ENCODE data around the gene SERPINA5. TPM values are rescaled to one million over a fixed set of nuclear protein-coding genes. Genes with fewer than 3 reads are reported as not detected.

SERPINA5 gene
- total and polyA plus RNA-seq, 2 donors (not counting 1 experiment from before 2014, with no cell fraction given) = not detected

DNA sequence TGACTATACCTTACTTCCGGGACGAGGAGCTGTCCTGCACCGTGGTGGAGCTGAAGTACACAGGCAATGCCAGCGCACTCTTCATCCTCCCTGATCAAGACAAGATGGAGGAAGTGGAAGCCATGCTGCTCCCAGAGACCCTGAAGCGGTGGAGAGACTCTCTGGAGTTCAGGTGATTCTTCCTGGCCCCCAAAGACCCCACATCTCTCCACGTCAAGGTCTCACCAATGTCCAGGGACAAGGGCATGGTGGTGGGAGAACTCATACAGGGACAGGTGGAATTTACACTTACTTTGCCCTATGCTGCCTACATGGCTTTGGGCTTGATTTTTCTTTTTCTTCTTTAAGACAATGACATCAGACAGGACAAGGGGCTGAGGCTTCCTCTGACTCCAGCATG is 38.1 kb downstream of the SERPINA5 start:
- H3K79me2 ChIP-seq (ENCODE audit: control insufficient read depth, insufficient read depth, low read length) = no peaks in the 10 kb centered on the region
- no peaks in the 10 kb centered on the region for H3K4me1 ChIP-seq (ENCODE audit: control insufficient read depth in 2 of 2, insufficient read depth in 2 of 2, low read length in 2 of 2)
- no peak for ATAC-seq (ENCODE audit: low read depth)
- intact Hi-C loops (cut with micrococcal nuclease) = no loop called here
- H3K36me3 ChIP-seq (replicated peaks in 1 of 2; ENCODE audit: control extremely low read depth in 1 of 2, control insufficient read depth in 1 of 2, extremely low read depth in 1 of 2, insufficient read depth in 2 of 2, low read length in 1 of 2) = no peaks in the 10 kb centered on the region
- H3K4me3 ChIP-seq (ENCODE audit: control extremely low read depth in 1 of 5, extremely low read depth in 1 of 5, insufficient read depth in 1 of 5, low read depth in 2 of 5, low read length in 4 of 5) = no peak overlapping the region
- no peak overlapping the region for H3K27ac ChIP-seq (ENCODE audit: low read length in 2 of 2)
- H3K4me1 Mint-ChIP-seq = no peaks in the 10 kb centered on the region
- peaks cover 5% of the 10 kb centered on the region for H3K9me3 Mint-ChIP-seq (ENCODE audit: insufficient read depth)
- no peak overlapping the region for H3K27ac Mint-ChIP-seq
- no peaks in the 10 kb centered on the region for H3K27me3 ChIP-seq (replicated peaks in 1 of 4; ENCODE audit: control extremely low read depth in 1 of 4, control insufficient read depth in 3 of 4, insufficient read depth in 4 of 4, low read length in 3 of 4)
- H3K4me2 ChIP-seq (replicated peaks; ENCODE audit: low read depth, low read length, poor library complexity, severe bottlenecking) = no peak overlapping the region
- ChIA-PET POLR2A (no interaction called here), CTCF (no interaction called here)
- TF ChIP-seq EZH2 (IDR thresholded peaks at IDR 0.05; ENCODE audit: borderline replicate concordance, insufficient read depth, low read depth, low read length, poor library complexity, severe bottlenecking) = no peak
- TF ChIP-seq, protein P1, sequence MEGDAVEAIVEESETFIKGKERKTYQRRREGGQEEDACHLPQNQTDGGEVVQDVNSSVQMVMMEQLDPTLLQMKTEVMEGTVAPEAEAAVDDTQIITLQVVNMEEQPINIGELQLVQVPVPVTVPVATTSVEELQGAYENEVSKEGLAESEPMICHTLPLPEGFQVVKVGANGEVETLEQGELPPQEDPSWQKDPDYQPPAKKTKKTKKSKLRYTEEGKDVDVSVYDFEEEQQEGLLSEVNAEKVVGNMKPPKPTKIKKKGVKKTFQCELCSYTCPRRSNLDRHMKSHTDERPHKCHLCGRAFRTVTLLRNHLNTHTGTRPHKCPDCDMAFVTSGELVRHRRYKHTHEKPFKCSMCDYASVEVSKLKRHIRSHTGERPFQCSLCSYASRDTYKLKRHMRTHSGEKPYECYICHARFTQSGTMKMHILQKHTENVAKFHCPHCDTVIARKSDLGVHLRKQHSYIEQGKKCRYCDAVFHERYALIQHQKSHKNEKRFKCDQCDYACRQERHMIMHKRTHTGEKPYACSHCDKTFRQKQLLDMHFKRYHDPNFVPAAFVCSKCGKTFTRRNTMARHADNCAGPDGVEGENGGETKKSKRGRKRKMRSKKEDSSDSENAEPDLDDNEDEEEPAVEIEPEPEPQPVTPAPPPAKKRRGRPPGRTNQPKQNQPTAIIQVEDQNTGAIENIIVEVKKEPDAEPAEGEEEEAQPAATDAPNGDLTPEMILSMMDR (IDR thresholded peaks at IDR 0.05) = no peak
- H2AFZ ChIP-seq (ENCODE audit: insufficient read depth, low read depth, low read length, poor library complexity, severe bottlenecking) = no peak overlapping the region
- no peak overlapping the region for H3K9ac ChIP-seq (ENCODE audit: low read length)
- H3K27me3 Mint-ChIP-seq = peaks cover 7% of the 10 kb centered on the region
- H3K9me3 ChIP-seq (ENCODE audit: control extremely low read depth in 1 of 3, control insufficient read depth in 2 of 3, insufficient read depth in 1 of 3, low read length in 2 of 3) = peaks cover 0 to 35% (median 17%) of the 10 kb centered on the region in 3 donors
- no peaks in the 10 kb centered on the region for H4K20me1 ChIP-seq (ENCODE audit: control insufficient read depth, insufficient read depth, low read length, poor library complexity, severe bottlenecking)
- no peak for DNase-seq
- H3K4me3 Mint-ChIP-seq = no peak overlapping the region
- WGBS (ENCODE audit: insufficient coverage) = 100% methylated on average over 2 of the region's 6 CpGs

DNA sequence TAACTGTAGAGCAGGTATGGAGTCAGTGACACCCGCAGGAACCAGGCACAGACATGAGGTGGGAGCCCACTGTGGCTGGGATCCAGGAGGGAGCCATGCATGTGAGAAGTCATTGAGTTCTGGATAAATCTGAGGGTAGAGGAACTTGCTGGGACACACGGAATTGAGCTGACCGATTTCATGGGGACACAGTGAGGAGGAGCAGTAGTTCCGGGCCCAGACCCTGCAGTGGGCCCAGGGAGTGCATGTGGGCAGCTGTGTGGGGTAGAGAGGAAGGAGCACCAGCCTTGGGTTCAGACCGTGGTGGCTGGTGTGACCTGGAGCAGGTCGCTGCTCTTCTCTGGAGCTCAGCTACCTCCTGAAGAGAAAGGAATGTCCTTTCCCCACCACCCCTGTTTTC is 39.4 kb downstream of the SERPINA5 start:
- WGBS (ENCODE audit: insufficient coverage) = 66% methylated on average over 5 of the region's 6 CpGs
- Histone ChIP-seq H3K9ac (ENCODE audit: low read length) (no peak overlapping the region), H3K9me3 (ENCODE audit: control extremely low read depth in 1 of 3, control insufficient read depth in 2 of 3, insufficient read depth in 1 of 3, low read length in 2 of 3) (peaks cover 0 to 34% (median 17%) of the 10 kb centered on the region in 3 donors), H3K36me3 (replicated peaks in 1 of 2; ENCODE audit: control extremely low read depth in 1 of 2, control insufficient read depth in 1 of 2, extremely low read depth in 1 of 2, insufficient read depth in 2 of 2, low read length in 1 of 2) (no peaks in the 10 kb centered on the region), H3K79me2 (ENCODE audit: control insufficient read depth, insufficient read depth, low read length) (no peaks in the 10 kb centered on the region), H4K20me1 (ENCODE audit: control insufficient read depth, insufficient read depth, low read length, poor library complexity, severe bottlenecking) (no peaks in the 10 kb centered on the region), H3K27ac (ENCODE audit: low read length in 2 of 2) (no peak overlapping the region), H3K4me1 (ENCODE audit: control insufficient read depth in 2 of 2, insufficient read depth in 2 of 2, low read length in 2 of 2) (no peaks in the 10 kb centered on the region), H3K27me3 (replicated peaks in 1 of 4; ENCODE audit: control extremely low read depth in 1 of 4, control insufficient read depth in 3 of 4, insufficient read depth in 4 of 4, low read length in 3 of 4) (no peaks in the 10 kb centered on the region), H3K4me3 (ENCODE audit: control extremely low read depth in 1 of 5, extremely low read depth in 1 of 5, insufficient read depth in 1 of 5, low read depth in 2 of 5, low read length in 4 of 5) (no peak overlapping the region), H2AFZ (ENCODE audit: insufficient read depth, low read depth, low read length, poor library complexity, severe bottlenecking) (no peak overlapping the region), H3K4me2 (replicated peaks; ENCODE audit: low read depth, low read length, poor library complexity, severe bottlenecking) (no peak overlapping the region)
- H3K27me3 Mint-ChIP-seq = peaks cover 7% of the 10 kb centered on the region
- ChIA-PET CTCF (no interaction called here), POLR2A (no interaction called here)
- intact Hi-C loops (cut with micrococcal nuclease) = no loop called here
- H3K4me3 Mint-ChIP-seq = no peak overlapping the region
- peaks cover 5% of the 10 kb centered on the region for H3K9me3 Mint-ChIP-seq (ENCODE audit: insufficient read depth)
- DNase-seq (no peak), ATAC-seq (ENCODE audit: low read depth) (no peak)
- H3K4me1 Mint-ChIP-seq = no peaks in the 10 kb centered on the region
- no peak overlapping the region for H3K27ac Mint-ChIP-seq
- TF ChIP-seq, protein P1 (IDR thresholded peaks at IDR 0.05) = no peak
- no peak for TF ChIP-seq EZH2 (IDR thresholded peaks at IDR 0.05; ENCODE audit: borderline replicate concordance, insufficient read depth, low read depth, low read length, poor library complexity, severe bottlenecking)
